Dedifferentiated amniotic fluid mesenchymal stem cell (primary cell): ENCODE measurements around the gene RGCC.

Experiments
- DNase-seq: peaks from one replicate; pipeline ENCODE4 v3.0.0-alpha.2; 2016; ENCODE audit errors: extremely low spot score

RGCC gene

DNA sequence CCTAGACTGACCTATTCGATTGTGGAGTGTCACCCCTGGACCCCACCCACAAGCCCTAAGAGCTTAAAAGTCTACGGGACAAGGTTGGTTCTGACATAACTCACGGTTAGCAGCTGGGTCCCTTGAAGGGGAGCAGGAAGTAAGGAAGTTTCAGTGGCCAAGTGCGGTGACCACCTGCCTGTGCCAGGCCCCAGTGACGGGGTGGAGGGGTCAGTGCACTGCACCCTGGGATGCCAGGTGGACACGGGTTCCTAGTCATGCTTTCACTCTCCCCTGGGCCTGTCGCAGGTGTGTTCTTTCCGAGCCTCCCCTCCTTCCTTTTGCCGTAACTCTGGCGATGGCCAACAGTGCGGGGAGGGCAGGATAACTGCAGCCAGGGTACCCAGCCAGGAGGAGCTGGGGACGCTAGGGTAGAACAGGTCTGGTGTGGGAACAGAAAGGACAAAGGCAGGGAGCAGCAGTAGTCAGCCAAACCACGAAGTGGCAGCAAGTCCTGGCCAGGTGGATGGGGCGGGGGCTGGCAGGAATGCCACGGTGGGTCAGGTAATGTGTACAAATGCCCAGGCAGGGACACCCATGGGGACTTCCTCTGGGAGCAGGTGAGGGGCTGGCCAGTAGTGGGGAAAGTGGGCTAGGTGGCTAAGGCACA is 58.3 kb downstream of the RGCC start:
- DNase-seq, result no peak

DNA sequence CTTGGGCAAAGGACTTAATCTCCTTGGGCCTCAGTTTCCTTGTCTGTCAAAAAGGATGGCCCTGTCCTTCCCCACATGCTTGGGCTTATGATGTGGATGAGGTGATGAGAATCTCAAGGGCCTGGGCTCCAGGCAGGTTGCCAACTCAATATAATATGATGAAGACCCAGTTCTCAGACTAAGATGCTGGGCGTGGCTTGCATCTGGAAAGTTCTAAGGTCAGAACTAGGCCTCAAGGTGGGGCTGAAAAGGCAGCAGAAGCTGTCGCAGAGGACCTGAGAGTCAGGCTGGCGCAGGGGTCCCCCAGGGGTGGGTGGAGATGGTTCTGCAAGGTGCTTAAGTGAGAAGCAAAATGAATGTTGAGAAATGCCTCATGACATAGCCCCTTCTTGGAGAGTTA is 58.8 kb downstream of the RGCC start:
- DNase-seq, result no peak

DNA sequence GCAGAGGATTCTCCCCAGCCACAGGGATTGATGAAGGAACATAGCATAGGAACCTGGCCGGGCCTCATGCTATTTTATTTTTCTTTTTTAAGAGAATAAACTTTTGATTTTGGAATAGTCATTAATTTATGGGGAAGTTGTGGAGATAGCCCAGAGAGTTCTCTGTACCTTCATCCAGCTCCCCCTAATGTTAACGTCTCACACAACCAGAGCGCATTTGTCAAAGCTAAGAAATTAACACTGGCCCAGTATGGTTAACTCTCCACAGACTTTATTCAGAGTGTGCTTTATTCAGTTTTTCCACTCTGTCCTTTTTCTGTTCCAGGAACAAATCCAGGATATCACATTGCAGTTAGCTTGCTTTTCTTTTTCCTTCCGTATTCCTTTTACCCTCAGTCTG is 59.4 kb downstream of the RGCC start:
- DNase-seq, result no peak

DNA sequence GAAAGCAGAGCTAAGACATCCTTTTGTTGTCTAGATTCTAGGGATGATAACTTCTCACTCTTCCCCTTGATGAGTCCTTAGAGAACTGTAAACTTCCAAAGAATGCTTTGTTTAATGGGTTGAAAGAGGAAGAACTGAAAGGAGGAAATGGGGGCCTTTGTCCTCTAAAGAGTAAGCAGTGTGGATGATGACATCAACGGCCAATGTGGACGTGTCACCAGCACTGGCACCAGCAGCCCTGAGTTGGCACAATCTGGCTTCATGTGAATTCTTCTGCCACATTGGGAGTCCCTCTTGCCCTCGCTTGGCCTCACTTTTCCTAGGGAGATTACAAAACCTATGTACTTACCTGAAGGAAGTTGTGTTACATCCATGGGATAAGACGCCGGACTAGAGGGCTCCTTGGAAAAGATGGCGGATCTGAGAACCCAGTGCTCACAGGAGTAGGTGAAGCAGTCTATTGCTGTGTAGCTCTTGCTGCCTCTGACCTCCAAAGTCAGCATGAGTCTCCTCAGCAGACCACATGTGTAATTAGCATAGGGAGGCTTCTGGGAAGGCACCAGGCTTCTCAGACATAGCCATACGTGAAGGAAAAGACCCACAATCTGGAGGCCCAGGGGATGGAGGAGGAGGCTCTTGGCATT is 62.8 kb downstream of the RGCC start:
- no peak for DNase-seq
